HG03095 (cell line): ENCODE measurements around the gene CASP5.
"Not testable (repeated sequence)": the region's sequence is repeated elsewhere in the genome, so short reads cannot be mapped to it uniquely, and the experiment has no call there.

ENCODE experiments used
- ATAC-seq: cut with Tn5 transposase; IDR thresholded peaks from one replicate; pipeline ENCODE4 v1.9.1; 2021; ENCODE audit warnings: moderate library complexity; ENCODE audit not compliant: unreplicated experiment

Gene CASP5

GRCh38 chr11:105033781-105034180 is 10.8 kb upstream of the CASP5 start:
- no peak for ATAC-seq

- no peak for ATAC-seq
These were observed 10.4 kb upstream of the CASP5 start for GRCh38 chr11:105033343-105033742.

GRCh38 chr11:105032495-105032894 is 9.5 kb upstream of the CASP5 start:
- ATAC-seq, result no peak

GRCh38 chr11:105027678-105028077 is 4.7 kb upstream of the CASP5 start:
- no peak for ATAC-seq

- ATAC-seq, result no peak
These were observed 1.4 kb upstream of the CASP5 start for GRCh38 chr11:105024394-105024793.

GRCh38 chr11:105022527-105022926 is 441 bp downstream of the CASP5 start:
- ATAC-seq, result no peak

- no peak for ATAC-seq
These were observed 15.5 kb downstream of the CASP5 start for GRCh38 chr11:105007463-105007862.

GRCh38 chr11:105005451-105005845 is 17.5 kb downstream of the CASP5 start:
- ATAC-seq, result no peak

GRCh38 chr11:105004021-105004420 is 18.9 kb downstream of the CASP5 start:
- no peak for ATAC-seq

GRCh38 chr11:105003151-105003550 is 19.8 kb downstream of the CASP5 start:
- ATAC-seq, result no peak

- peak; percentile 84 for ATAC-seq
These were observed 22.2 kb downstream of the CASP5 start for GRCh38 chr11:105000797-105001196.

- ATAC-seq, result no peak
These were observed 22.8 kb downstream of the CASP5 start for GRCh38 chr11:105000167-105000566.

GRCh38 chr11:104999721-105000120 is 23.2 kb downstream of the CASP5 start:
- ATAC-seq, result no peak

- ATAC-seq, result no peak
These were observed 25.7 kb downstream of the CASP5 start for GRCh38 chr11:104997288-104997687.

GRCh38 chr11:104995001-104995408 is 28.0 kb downstream of the CASP5 start:
- ATAC-seq, result no peak

- no peak for ATAC-seq
These were observed 30.2 kb downstream of the CASP5 start for GRCh38 chr11:104992781-104993180.

GRCh38 chr11:104991994-104992393 is 31.0 kb downstream of the CASP5 start:
- ATAC-seq, result no peak

GRCh38 chr11:104984808-104985207 is 38.2 kb downstream of the CASP5 start:
- ATAC-seq, result no peak

GRCh38 chr11:104979839-104980238 is 43.1 kb downstream of the CASP5 start:
- no peak for ATAC-seq

- ATAC-seq, result no peak
These were observed 49.4 kb downstream of the CASP5 start for GRCh38 chr11:104973616-104974015.

GRCh38 chr11:104972924-104973323 is 50.0 kb downstream of the CASP5 start:
- ATAC-seq, result not testable (repeated sequence)

- no peak for ATAC-seq
These were observed 52.2 kb downstream of the CASP5 start for GRCh38 chr11:104970756-104971155.

GRCh38 chr11:104968856-104969776 is 53.9 kb downstream of the CASP5 start:
- peak; percentile 11 for ATAC-seq
